ENCODE measurements around the gene LPAR5.

DNA sequence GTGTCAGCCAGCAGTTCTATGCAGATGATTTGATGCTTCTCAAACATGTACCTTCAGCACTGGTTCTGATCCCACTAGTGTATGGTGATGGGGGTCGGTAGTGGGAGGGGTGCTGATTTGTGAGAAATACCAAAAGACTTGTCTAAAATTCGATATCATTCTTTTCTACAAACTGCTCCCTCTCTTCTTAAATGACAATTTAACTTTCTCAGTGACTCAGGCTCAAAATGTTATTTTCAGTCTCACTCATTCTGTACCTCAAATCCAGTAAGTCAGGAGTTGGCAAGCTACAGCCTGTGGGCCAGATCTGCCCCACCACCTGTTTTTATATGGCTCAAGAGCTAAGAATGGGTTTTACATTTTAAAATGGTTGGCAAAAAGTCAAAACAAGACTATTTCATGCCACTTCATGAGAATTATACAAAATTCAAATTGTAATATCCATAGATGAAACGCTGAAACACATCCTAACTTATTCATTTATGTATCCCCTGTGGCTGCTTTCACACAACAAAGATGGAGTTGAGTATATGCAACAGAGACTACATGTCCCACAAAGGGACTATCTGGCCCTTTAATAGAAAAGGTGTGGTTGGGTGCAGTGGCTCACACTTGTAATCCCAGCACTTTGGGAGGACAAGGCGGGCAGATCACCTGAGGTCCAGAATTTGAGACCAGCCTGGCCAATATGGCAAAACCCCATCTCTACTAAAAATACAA is 61.0 kb downstream of the LPAR5 start:
- TF ChIP-seq, protein P1, sequence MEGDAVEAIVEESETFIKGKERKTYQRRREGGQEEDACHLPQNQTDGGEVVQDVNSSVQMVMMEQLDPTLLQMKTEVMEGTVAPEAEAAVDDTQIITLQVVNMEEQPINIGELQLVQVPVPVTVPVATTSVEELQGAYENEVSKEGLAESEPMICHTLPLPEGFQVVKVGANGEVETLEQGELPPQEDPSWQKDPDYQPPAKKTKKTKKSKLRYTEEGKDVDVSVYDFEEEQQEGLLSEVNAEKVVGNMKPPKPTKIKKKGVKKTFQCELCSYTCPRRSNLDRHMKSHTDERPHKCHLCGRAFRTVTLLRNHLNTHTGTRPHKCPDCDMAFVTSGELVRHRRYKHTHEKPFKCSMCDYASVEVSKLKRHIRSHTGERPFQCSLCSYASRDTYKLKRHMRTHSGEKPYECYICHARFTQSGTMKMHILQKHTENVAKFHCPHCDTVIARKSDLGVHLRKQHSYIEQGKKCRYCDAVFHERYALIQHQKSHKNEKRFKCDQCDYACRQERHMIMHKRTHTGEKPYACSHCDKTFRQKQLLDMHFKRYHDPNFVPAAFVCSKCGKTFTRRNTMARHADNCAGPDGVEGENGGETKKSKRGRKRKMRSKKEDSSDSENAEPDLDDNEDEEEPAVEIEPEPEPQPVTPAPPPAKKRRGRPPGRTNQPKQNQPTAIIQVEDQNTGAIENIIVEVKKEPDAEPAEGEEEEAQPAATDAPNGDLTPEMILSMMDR (IDR thresholded peaks at IDR 0.05): no peak
- no peak for TF ChIP-seq POLR2A (IDR thresholded peaks at IDR 0.05)
